ENCODE measurements around the gene SNRPE.

- no peak for TF ChIP-seq EGR1 (IDR thresholded peaks at IDR 0.05; ENCODE audit: low read depth in 2 of 2)
- no peak for TF ChIP-seq CTCF (IDR thresholded peaks at IDR 0.05; ENCODE audit: low read depth, low read length, missing input control)
Observed at GRCh38 chr1:203858975-203859374, 2.4 kb upstream of the SNRPE start.
